ENCODE data around the gene SEC62. TPM values are rescaled to one million over a fixed set of nuclear protein-coding genes. Genes with fewer than 3 reads are reported as not detected.

The SEC62 gene
- total and polyA plus RNA-seq, 2 experiments from 2014 or later = 23.6 to 306 TPM

GRCh38 chr3:170044271-170044670, 77.7 kb downstream of the SEC62 start:
- Mint-ChIP-seq H3K4me3 (no peak overlapping the region), H3K27ac (no peak overlapping the region)

More at GRCh38 chr3:170044271-170044670, 77.7 kb downstream of the SEC62 start:
- Mint-ChIP-seq H3K27me3 (ENCODE audit: insufficient read depth, low read depth, poor library complexity) (peaks cover 3% of the 10 kb centered on the region), H3K9me3 (no peaks in the 10 kb centered on the region), H3K4me1 (peaks cover 34% of the 10 kb centered on the region), H3K36me3 (ENCODE audit: low read depth) (peaks cover 9% of the 10 kb centered on the region; the same call in 2 of the 3 replicates)
- H3K4me3 ChIP-seq = no peak overlapping the region
- ATAC-seq (no peak), DNase-seq (ENCODE audit: low spot score) (no peak)
- H3K4me2 ChIP-seq = no peak overlapping the region
- peaks cover 29% of the 10 kb centered on the region; the same call in 1 of the 2 replicates for H3K79me2 ChIP-seq (replicated peaks; ENCODE audit: insufficient read depth)
- H4K20me1 ChIP-seq (replicated peaks; ENCODE audit: insufficient read depth) = no peaks in the 10 kb centered on the region; the same call in 1 of the 2 replicates
- H3K36me3 ChIP-seq (ENCODE audit: insufficient read depth) = no peaks in the 10 kb centered on the region; the same call in 1 of the 2 replicates
- TF ChIP-seq ETS1 (IDR thresholded peaks at IDR 0.05) = no peak
- no peak for TF ChIP-seq STAT1 (IDR thresholded peaks at IDR 0.05; ENCODE audit: unreplicated experiment)
- no peak for TF ChIP-seq CTCF (conservative IDR thresholded peaks at IDR 0.05; ENCODE audit: low read depth in 2 of 2)
- no peak for TF ChIP-seq NANOG (IDR thresholded peaks at IDR 0.05; ENCODE audit: borderline replicate concordance)
- TF ChIP-seq EZH2 (IDR thresholded peaks at IDR 0.05; ENCODE audit: low read depth, unreplicated experiment) = no peak
- TF ChIP-seq CREB1 (CRISPR knock-in tag; IDR thresholded peaks at IDR 0.05; ENCODE audit: low read depth) = no peak
- no peak for TF ChIP-seq ZNF114 (CRISPR knock-in tag; IDR thresholded peaks at IDR 0.05)
- TF ChIP-seq JUNB (IDR thresholded peaks at IDR 0.05; ENCODE audit: unreplicated experiment) = no peak
- TF ChIP-seq POLR2AphosphoS5 (IDR thresholded peaks at IDR 0.05; ENCODE audit: low read depth) = no peak
- no peak for TF ChIP-seq EZH2phosphoT487 (IDR thresholded peaks at IDR 0.05; ENCODE audit: unreplicated experiment)
- TF ChIP-seq REST (IDR thresholded peaks at IDR 0.05; ENCODE audit: unreplicated experiment) = no peak
- no peak for TF ChIP-seq ZNF331 (CRISPR knock-in tag; IDR thresholded peaks at IDR 0.05; ENCODE audit: low read depth)
- TF ChIP-seq ZNF462 (CRISPR knock-in tag; IDR thresholded peaks at IDR 0.05) = no peak
- peaks cover 1% of the 10 kb centered on the region; the same call in 1 of the 2 replicates for H3F3A ChIP-seq (replicated peaks; ENCODE audit: low read depth)
- H3K27me3 ChIP-seq (ENCODE audit: insufficient read depth) = no peaks in the 10 kb centered on the region
- peaks cover 21% of the 10 kb centered on the region for H3K4me1 ChIP-seq (ENCODE audit: insufficient read depth)
- no peak overlapping the region for H2AFZ ChIP-seq
- no peak overlapping the region for H3K27ac ChIP-seq (ENCODE audit: low read depth)
- H3K9me2 ChIP-seq (ENCODE audit: insufficient read depth) = no peaks in the 10 kb centered on the region

Data from GM23338 (cell line).